DMS 273 (cell line): Measurements from ENCODE around the gene CTU2.

Experiments
- DNase-seq: peaks from one replicate; lab custom pipeline; 2025; ENCODE audit not compliant: unreplicated experiment; lab: John Stamatoyannopoulos, UW

CTU2 gene

DNA sequence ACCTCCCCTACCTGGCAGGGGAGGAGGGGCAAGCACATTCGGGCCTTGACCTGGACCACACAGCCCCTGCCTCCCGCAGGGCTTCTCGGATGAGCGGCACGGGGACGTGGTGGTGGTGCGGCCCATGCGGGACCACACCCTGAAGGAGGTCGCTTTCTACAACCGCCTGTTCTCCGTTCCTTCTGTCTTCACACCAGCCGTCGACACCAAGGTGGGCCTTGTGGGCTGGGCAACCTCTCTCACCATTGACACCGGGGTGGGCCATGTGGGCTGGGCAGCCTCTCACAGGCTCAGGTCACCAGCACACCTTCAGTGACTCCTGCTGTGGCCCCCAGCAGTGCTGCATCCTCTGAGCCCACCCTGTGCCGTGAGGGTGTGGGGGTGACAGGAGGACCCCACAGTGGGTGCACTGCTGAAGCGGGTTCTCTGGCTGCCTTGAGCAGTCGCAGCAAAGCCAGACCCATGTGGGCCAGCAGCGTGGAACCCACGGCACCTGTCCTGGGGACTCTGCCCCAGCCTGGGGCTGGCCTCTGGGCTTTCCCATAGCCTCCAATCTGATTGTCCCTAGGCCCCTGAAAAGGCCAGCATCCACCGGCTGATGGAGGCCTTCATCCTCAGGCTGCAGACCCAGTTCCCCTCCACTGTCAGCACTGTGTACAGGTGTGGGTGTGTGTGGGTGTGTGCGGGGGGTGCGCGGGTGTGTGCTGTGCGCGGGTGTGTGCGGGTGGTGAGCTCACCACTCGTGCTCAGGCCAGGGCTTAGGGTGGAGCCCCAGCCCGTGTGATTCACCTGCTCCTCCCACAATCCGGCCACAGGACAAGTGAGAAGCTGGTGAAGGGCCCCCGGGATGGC lies 7.5 kb downstream of the CTU2 start:
- DNase-seq = no peak

DNA sequence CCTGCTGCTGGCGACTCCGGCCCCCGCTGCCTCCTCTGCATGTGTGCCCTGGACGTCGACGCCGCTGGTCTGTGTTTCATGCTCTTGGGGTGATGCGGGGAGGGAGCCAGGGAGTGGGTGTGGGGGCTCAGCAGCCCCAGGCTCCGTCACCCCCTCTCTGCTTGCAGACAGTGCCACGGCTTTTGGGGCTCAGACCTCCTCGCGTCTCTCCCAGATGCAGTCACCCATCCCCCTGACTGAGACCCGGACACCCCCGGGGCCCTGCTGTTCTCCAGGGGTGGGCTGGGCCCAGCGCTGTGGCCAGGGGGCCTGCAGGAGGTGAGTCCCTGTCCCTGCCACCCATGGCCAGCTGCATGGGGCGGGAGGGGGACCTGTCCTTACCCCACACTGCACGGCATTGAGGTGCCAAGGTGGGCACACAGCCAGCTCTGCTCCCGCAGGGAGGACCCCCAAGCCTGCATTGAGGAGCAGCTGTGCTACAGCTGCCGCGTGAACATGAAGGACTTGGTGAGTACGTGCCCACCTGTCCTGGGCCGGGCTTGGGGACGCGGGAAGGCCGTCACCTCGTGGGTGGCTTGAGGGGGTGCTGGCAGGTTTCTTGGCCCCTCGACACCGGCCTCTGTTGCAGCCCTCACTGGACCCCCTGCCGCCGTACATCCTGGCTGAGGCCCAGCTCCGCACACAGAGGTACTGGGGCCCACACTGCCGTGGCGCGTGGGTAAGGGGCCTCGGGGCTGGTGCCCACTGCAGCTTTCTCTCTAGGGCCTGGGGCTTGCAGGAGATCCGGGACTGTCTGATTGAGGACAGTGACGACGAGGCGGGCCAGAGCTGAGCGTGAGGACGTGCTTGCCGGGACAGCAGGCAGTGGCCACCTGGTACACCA lies 8.4 kb downstream of the CTU2 start:
- no peak for DNase-seq

DNA sequence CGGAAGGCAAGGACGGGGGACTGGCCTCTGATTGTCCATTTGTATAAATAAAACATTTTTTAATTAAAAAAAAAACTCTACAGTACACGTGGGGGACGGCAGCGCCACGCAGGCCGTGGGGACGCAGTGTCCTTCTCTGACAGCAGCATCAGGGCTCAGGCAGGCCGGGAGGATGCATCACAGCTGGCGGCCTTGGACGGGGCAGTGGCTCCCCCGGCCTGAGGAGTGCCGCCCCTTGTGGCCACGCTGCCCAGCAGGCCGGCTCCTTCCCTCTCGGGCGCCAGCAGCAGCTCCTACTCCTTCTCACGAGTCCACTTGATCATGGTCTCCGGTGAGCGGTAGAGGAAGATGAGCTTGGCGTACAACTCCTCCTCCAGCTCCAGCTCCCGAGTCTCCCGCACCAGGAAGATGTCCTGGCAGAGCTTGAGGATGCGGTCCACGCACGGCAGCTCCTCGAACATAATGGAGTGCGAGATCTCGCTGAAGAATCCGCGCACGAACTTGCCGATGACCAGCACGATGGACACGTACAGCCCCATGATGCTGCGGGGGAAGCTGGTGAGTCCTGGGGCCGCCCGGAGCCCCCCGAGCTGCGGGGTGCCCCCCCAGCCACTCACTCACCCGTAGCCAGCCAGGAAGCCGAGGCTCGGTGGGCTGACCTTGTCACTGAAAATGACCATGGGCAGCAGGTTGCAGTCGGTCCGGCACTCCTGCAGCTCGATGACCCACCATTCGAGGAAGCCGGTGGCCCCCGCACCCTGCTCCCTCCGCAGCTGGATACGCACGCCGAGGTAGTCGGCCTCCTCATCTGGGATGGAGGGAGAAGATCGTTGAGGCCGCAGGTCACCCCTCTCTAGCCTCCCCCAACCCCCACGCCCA lies 9.2 kb downstream of the CTU2 start:
- DNase-seq = no peak

DNA sequence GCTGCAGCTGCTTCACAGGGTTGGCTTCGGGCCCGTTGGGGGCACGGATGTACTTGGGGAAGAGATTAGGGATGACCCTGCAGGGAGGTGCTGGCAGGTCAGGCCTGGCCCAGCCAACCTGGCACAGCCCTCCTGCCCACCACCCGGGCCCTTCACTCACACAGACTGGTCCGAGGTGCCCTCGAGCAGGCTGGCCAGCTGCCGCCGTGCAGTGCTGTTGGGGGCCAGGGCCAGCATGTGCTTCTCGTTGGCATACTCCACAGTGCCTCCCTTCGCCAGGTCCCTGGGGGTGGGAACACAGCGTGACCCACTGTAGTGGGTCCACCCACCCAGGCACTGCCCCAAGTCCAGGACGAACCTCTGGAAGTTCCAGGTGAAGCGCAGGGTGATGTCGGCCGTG lies 9.9 kb downstream of the CTU2 start:
- no peak for DNase-seq

DNA sequence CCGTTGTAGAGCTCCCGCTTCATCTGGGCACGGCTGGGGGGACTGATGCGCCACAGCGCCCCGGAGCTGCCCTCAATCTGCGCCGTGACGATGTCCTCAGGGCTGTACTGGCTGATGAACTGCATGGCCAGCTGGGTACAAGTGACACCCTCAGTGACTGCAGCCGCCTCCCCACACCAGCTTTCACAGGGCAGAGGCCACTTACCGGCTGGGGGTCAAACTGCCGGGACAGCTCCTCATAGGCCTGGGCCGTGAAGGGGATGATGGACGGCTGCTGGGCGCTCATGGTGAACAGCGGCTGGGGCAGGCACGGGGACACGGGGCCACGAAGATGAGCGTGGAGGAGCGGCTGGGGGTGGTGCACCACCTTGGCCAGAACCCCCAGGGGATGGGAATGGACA lies 10.3 kb downstream of the CTU2 start:
- no peak for DNase-seq

DNA sequence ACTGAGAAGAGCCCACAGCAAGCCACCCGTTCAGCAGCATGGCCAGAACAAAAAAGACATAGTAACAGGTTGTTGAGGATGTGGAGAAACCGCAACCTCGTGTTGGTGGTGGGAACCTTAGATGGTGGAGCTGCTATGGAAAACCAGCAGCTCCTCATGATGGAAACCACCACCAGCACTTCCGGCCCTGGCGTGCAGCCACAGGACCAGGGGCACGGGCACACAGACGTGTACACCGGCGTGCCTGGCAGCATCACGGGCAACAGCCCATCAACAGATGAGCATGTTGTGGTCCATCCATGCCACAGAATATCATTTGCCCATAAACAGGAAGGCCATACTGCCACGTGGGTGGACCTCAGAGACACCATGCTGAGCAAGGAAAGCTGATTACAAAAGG lies 11.9 kb downstream of the CTU2 start:
- DNase-seq = no peak

DNA sequence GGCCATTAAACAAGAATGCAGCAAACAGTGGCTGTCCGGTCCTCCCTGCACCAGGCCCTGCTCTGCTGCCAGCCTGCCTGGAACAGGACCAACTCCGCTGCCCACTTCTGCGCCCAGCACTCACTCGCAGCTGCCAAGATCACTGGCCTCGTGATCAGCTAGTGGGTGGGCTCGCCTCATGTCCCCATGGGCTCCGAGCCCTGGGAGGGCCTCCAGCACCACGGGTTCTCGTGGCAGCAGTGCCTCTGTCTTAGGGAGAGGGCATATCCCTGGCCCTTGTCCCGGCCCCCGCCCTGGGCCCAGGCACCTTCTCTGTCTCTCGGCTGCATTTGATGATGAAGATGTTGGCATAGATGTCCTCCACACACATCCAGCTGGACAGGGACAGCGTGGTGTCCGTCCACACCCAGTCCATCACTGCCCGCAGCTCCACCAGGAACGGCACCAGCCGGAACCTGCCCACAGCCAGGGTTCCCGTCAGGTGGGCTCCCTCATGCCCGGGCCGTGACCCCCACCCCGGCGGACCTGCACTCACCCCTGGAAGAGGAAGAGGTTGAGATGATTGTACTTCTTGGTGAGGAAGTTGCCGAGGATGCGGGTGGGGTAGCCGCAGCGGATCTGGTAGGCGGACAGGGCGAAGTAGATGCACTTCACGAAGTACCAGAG lies 13.1 kb downstream of the CTU2 start:
- DNase-seq = no peak

DNA sequence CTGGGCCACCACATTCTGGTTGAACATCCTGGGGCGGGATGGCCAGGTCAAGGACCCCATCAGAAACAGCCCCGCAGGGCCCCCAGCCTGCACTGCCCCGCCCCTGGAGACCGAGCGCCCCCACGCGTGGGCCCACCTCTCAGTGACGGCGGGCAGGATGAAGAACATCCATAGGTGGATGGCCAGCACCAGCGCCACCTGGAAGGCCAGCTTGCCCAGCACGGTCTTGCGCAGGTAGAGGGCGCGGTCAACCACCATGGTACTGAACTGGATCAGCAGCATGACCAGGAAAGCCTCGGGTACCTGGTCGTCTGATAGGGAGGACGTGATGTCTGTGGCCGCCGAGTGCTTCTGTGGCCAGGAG lies 13.6 kb downstream of the CTU2 start:
- DNase-seq = no peak

DNA sequence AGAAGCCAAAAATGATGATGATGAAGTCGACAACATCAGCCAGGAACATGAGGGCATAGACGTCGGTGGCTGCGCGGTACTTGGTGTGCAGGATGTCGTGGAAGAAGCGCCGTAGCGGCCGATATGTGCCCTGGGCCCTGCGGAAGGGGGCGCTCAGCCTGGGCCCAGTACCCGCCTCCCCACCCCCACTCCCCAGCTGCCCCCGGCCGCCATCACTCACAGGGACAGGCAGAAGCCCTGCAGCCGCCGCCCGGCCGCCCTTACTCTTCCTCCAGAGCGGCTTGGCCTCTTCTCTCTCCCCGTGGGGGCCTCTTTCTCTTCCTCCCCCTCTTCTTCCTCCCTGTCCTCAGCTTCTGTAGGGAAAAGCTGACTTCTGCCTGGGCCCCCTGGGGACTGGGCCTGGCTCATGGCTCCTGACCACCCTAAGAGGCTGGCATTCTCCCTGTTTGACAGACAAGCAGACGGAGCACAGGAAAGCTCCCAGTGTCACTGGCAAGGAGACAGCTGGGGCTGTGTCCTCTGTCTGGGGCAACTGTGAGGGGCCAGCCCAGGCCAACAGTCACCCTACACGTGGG lies 14.2 kb downstream of the CTU2 start:
- DNase-seq = no peak

DNA sequence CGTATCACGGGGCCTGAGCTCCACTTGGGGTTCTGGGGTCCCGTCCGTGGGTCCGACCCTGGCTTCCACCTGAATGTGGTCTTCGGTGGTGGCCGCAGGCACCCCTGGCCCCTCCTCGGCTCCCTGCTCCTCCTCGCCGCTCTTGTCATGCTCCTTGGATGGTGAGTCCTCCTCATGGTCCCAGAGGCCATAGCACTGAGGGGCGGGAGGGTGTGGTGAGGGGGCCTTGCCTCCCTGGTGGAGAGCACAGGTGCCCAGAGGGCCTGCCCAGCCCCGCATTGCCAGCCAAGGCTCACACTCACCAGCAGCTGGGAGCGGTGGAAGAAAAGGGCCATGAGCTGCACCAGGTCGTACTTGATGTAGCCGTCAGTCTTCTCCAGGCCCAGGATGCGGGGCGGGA lies 14.9 kb downstream of the CTU2 start:
- DNase-seq = no peak

DNA sequence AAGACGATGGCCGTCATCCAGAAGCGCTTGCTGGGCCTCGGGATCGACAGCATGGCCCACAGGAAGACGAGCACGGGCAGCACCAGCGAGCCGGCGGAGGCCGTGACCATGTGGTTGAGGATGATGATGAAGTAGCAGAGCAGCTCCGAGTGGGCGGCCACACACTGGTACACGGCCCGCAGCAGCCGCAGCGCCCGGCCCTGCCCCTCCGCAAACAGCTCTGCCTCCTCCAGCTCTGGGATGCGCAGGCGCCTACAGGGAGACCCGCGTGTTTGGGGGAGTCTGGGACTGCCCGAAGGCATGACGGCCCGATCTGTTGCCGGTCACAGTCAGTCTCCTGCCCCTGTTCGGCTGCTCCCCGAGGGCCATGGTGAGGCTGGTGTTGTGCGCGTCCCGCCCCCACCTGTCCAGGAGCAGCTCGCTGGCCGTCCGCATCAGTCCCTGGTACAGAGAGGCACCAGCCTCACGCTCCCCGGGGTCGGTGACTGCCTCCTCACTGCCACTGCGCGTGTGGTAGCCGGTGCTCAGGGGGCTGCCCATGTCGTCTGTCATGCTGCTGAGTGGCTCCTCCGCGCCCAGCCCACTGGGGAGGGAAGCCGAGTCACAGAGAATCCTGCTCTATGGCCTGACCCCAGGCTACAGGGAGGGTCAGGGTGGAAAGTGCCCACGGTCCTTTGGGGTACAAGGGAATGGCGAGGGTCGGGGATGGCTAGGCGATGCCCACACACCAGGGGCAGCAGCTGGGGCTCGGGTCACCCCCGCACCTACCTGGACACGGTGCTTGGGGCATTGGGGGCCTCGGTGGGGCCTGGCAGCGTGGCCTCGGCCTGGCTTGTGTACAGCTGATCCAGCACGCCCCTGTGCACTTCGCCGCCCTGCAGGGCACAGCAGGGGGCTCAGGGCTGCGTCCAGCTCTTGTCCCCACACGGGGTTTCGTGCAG lies 15.8 kb downstream of the CTU2 start:
- no peak for DNase-seq

DNA sequence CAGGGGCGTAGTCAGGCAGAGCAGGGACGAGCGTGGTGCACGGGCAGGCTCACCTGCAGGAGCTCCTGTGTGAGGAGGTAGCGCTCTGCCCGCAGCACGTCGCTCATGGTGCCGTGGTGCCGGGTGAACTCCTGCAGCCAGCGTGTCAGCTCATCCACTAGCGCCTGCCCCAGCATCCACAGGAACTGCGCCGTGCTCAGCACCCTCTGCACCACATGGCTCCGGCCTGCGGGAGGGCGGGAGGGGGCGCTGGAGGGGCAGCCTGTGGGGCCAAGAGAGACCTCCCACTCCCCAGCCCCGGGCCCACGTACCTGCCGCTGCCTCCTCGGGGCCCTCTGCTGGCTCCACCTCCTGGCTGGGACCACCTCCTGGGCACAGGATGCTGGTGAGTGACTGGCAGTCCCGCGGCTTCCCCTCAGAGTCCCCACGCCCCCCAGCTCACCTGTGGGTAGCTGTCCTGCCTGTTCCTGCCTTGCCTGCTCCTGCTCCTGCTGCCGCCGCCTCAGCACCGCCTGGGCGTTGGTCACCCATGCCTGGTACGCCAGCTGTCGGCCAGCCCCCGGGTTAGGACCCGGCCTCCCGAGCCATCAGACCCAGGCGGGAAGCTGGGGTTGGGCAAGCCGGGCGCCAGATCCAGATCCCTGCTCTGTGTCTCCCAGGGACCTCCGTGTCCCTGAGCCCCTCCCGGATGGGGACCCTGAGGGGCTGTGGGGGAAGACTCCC lies 16.6 kb downstream of the CTU2 start:
- no peak for DNase-seq

DNA sequence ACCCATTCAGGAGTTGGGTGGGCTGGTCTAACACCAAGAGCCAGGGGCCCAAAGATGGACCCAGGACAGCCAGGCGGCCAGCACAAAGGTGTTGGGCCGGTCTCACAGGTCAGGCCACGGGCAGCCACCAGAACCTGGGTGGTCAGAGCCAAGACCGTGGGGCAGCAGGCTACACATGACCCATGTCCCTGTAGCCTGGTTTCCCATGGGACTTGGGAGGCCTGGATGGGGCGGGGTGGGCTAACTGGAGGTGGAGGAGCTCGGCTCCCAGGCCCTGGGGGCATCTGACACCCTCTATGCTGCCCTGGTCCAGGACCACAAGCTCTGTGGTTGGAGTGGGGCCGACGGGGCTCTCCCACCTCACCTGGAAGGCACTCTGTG lies 17.2 kb downstream of the CTU2 start:
- DNase-seq = no peak

DNA sequence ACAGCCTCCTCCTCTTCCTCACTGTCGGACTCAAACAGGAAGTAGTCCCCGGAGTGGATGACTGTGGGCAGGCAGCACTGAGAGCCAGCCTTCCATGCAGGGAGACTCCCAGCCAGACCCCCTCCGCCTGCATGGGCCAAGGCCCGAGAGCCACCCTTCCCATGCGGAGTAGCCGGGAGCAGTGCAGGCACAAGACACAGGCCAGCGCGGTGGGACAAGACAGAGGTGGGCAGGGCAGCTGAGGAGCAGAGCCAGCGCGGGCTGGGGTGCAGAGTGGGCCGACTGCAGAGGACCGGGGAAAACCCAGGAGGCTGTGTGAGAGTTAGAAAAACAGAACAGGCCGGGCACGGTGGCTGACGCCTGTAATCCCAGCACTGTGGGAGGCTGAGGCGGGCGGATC lies 17.6 kb downstream of the CTU2 start:
- no peak for DNase-seq

DNA sequence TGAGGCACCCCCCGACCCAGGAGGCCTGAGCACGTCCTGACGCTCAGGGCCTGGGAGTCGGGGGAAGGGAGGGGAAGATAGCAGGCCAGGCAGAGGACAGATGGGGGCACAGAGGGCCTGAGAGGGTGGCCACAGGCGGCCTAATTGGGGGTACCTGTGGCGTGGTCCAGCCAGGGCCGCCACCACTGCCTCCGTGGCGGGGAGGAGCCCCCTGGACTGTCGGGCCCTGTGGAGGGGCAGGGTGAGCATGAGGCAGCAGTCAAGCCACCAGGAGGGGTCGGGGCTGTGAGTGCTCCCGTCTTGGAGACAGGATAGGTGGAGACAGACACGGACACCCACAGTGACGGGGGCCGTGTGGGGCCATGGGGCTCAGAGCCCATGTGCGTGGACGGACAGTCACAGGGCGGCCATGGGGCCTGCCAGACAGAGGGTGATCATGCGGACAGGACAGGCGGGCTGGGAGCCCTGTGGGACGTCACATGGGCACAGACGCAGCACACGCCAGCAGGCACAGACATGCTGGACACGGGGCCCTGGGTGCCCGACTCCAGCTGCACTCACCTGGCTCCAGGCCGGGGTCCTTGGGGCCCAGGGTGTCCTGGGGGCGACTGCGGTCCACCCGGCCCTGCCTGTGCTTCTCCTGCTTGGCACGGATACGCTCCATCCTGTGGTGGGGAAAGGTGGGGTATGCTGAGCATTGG lies 18.7 kb downstream of the CTU2 start:
- DNase-seq = no peak

DNA sequence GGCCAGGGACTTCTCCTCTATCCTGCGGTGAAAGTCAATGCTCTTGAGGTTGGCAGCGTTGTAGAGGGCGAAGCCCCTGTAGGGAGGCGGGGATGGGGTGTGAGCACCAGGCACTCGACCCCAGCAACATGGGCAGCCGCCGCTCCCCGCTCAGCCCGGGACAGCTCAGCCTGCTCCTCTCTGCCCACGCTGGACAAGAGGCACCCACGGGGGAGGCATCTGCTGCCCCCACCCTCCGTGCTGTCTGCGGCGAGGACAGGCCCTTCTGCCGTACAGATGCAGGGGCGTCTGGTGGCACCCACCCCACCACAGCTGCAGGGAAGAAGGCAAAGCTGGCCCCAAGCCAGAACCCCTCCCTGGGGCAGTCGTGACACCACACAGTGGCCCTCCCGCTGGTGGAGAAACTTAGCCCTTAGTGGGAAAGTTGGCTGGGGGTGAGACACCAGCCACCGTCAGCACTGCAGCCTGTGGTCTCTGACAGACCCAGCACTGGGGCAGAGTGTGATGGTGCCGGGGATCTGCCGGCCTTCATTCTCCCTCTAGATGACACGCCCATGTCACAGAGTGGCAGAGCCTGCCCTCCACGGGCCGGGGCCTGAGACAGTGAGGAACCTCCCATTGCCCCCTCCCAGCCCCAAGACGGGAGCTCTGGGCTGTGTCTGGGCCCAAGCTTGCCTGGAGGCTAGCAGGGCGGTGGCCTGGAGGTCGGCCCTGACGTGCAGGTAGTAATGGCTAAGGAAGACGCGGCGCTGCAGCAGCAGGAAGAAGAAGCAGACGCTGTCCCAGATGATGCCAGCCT lies 19.5 kb downstream of the CTU2 start:
- no peak for DNase-seq

DNA sequence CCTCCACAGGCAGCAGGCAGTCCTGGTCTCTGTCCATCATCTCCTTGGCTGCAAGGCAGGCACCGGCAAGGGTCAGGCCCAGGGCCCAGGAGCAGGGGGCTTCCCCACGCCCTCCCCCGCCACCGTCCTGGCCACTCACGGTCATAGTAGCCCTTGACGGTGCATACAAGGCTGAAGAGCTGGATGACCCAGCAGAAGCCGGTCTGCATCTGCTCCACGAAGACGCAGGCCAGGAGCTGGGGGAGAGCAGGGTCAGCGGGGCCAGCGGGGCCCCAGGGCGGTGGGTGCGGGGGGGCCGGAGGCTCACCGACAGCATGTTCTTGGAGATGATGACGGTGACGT lies 20.1 kb downstream of the CTU2 start:
- no peak for DNase-seq

DNA sequence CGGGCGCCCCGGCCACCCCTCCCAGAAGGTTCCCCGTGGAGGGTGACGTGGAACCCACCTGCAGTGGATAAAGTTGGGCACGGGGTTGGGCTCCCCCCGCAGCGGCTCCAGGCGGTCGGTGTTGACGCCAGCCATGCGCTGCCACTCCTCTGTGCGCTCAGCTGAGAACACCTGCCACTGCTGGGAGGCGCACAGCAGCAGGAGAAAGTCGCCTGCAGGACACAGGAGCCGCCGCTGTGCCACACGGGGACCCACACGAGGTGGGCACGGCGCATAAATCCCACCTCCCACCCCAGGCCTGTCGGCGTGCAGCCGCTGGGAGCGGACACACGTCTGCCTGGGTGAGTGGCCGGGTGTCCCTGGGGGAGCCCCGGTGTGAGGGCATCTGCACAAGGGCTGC lies 20.7 kb downstream of the CTU2 start:
- DNase-seq = no peak
